Suprapubic skin (tissue), 4 donors: ENCODE measurements around the gene ZMYND19. TPM values are rescaled to one million over a fixed set of nuclear protein-coding genes. Genes with fewer than 3 reads are reported as not detected.

Experiments
- DNase-seq, 2 donors: peaks; one replicate each; pipeline ENCODE4 v3.0.0-alpha.2; 2019; ENCODE audit warnings: low spot score in 2 of 2
- H3K27ac ChIP-seq: fragments of 200-600 bp; sonication (generic); one replicate; pipeline ENCODE4 v1.5.1; 2019
- H3K27me3 ChIP-seq: fragments of 200-600 bp; sonication (generic); one replicate; pipeline ENCODE4 v1.5.1; 2019
- H3K36me3 ChIP-seq: fragments of 200-600 bp; sonication (generic); one replicate; pipeline ENCODE4 v1.5.1; 2019
- H3K4me1 ChIP-seq: fragments of 200-600 bp; sonication (generic); one replicate; pipeline ENCODE4 v1.5.1; 2019
- H3K4me3 ChIP-seq: fragments of 200-600 bp; sonication (generic); one replicate; pipeline ENCODE4 v1.5.1; 2019; ENCODE audit warnings: mild to moderate bottlenecking
- H3K9me3 ChIP-seq: fragments of 200-600 bp; sonication (generic); one replicate; pipeline ENCODE4 v1.5.1; 2019
- CTCF ChIP-seq, 2 donors: fragments of 200-600 bp in 1 of 2; fragments of 450-650 bp in 1 of 2; sonication (generic) in 1 of 2; IDR thresholded peaks; one replicate each; pipeline ENCODE4 v1.5.1; 2016 to 2019; ENCODE audit warnings: antibody characterized with exemption in 2 of 2, mild to moderate bottlenecking in 1 of 2, moderate library complexity in 1 of 2
- EP300 ChIP-seq: sonication (generic); formaldehyde crosslinking; IDR thresholded peaks from one replicate; pipeline ENCODE4 v1.6.1; 2017; ENCODE audit warnings: antibody characterized with exemption
- POLR2A ChIP-seq, 2 donors: fragments of 450-650 bp; IDR thresholded peaks; one replicate each; pipeline ENCODE4 v1.6.1; 2017; ENCODE audit warnings: antibody characterized with exemption in 2 of 2, mild to moderate bottlenecking in 2 of 2, moderate library complexity in 2 of 2
- POLR2AphosphoS5 ChIP-seq, 3 donors: sonication (generic); formaldehyde crosslinking; IDR thresholded peaks; one replicate each; pipeline ENCODE4 v1.6.1; 2017; ENCODE audit warnings: antibody characterized with exemption in 3 of 3
- WGBS: methylation state at CpG from one replicate; pipeline ENCODE4 v1.1.5; 2018; 5-methylcytosine and 5-hydroxymethylcytosine counted together
- total RNA-seq, 4 donors: library from RNA; depleted of rRNA; stranded (reverse); fragments of >200 nt; gene quantifications; one replicate each; pipeline ENCODE4 v1.1.0, GENCODE V29; 2016

ZMYND19 gene
- total RNA-seq, 4 donors from 2014 or later, result 19.2 to 39.4 (median 28.3) TPM

GRCh38 chr9:137607141-137607857, 17.0 kb upstream of the ZMYND19 start:
- WGBS, result 29% methylated on average over 13 of the region's 17 CpGs
- no peaks in the 10 kb centered on the region for H3K36me3 ChIP-seq
- no peak overlapping the region for H3K27ac ChIP-seq
- no peaks in the 10 kb centered on the region for H3K27me3 ChIP-seq
- H3K9me3 ChIP-seq, result no peaks in the 10 kb centered on the region
- peak in 1 of 2 donors; percentile 69 for DNase-seq
- peaks cover 51% of the 10 kb centered on the region for H3K4me1 ChIP-seq
- no peak for TF ChIP-seq CTCF (IDR thresholded peaks at IDR 0.05)
- no peak for TF ChIP-seq POLR2AphosphoS5 (IDR thresholded peaks at IDR 0.05)
- TF ChIP-seq EP300, result no peak
- no peak for TF ChIP-seq POLR2A (IDR thresholded peaks at IDR 0.05)
- peak overlapping the region; percentile 90 for H3K4me3 ChIP-seq

- 20% methylated on average over 12 of the region's 13 CpGs for WGBS
- Histone ChIP-seq H3K36me3 (no peaks in the 10 kb centered on the region), H3K4me3 (peak overlapping the region; percentile 90), H3K4me1 (peaks cover 45% of the 10 kb centered on the region), H3K9me3 (no peaks in the 10 kb centered on the region), H3K27ac (peak overlapping the region; percentile 92), H3K27me3 (no peaks in the 10 kb centered on the region)
- TF ChIP-seq EP300 (no peak), POLR2A (IDR thresholded peaks at IDR 0.05) (no peak)
- peak in 1 of 2 donors; percentile 65 for DNase-seq
Observed at GRCh38 chr9:137606734-137607138, 16.4 kb upstream of the ZMYND19 start.

- no peak for TF ChIP-seq CTCF (IDR thresholded peaks at IDR 0.05)
- H3K36me3 ChIP-seq, result no peaks in the 10 kb centered on the region
Observed at GRCh38 chr9:137606005-137606621, 15.8 kb upstream of the ZMYND19 start.

GRCh38 chr9:137605121-137606004, 15.1 kb upstream of the ZMYND19 start, which contains the start of gene ARRDC1:
Gene ARRDC1 (plus strand): TSS chr9:137605686. CDS start chr9:137605718, 32 bp downstream.
- Histone ChIP-seq H3K4me1 (peaks cover 35% of the 10 kb centered on the region), H3K27ac (peak within 1 kb of the TSS; percentile 92), H3K4me3 (peak within 1 kb of the TSS; percentile 90), H3K27me3 (no peaks in the 10 kb centered on the region), H3K36me3 (no peaks in the 10 kb centered on the region), H3K9me3 (no peaks in the 10 kb centered on the region)
- DNase-seq, result peak; percentile 96 to 97
- TF ChIP-seq CTCF (IDR thresholded peaks at IDR 0.05) (no peak), EP300 (no peak), POLR2AphosphoS5 (IDR thresholded peaks at IDR 0.05) (no peak), POLR2A (IDR thresholded peaks at IDR 0.05) (peak in 1 of 2 donors; percentile 34)
- WGBS, result no CpG with 5 or more reads among the region's 111 CpGs

More at GRCh38 chr9:137606005-137606621, 15.8 kb upstream of the ZMYND19 start:
- peak overlapping the region; percentile 90 for H3K4me3 ChIP-seq
- WGBS, result no CpG with 5 or more reads among the region's 57 CpGs
- peak overlapping the region; percentile 92 for H3K27ac ChIP-seq
- H3K9me3 ChIP-seq, result no peaks in the 10 kb centered on the region
- DNase-seq, result peak in 1 of 2 donors; percentile 76
- peaks cover 39% of the 10 kb centered on the region for H3K4me1 ChIP-seq
- no peaks in the 10 kb centered on the region for H3K27me3 ChIP-seq

GRCh38 chr9:137604345-137605086, 14.2 kb upstream of the ZMYND19 start:
- Histone ChIP-seq H3K4me3 (peak overlapping the region; percentile 90), H3K36me3 (no peaks in the 10 kb centered on the region), H3K27ac (peak overlapping the region; percentile 67), H3K9me3 (no peaks in the 10 kb centered on the region), H3K4me1 (peaks cover 35% of the 10 kb centered on the region), H3K27me3 (no peaks in the 10 kb centered on the region)
- TF ChIP-seq CTCF (IDR thresholded peaks at IDR 0.05) (no peak), POLR2A (IDR thresholded peaks at IDR 0.05) (no peak), POLR2AphosphoS5 (IDR thresholded peaks at IDR 0.05) (no peak), EP300 (no peak)
- 15% methylated on average over 16 of the region's 49 CpGs for WGBS
- no peak for DNase-seq
